KMS-11 (cell line): ENCODE data around the gene HAAO.

Experiments used
- H2AFZ ChIP-seq: fragments of 200-600 bp; sonication (generic); 2 replicates; pipeline ENCODE4 v1.6.1; 2016; ENCODE audit warnings: antibody characterized with exemption, mixed run types, low read depth
- H3K27ac ChIP-seq: fragments of 200-600 bp; sonication (generic); 2 replicates; pipeline ENCODE4 v1.6.1; 2016; ENCODE audit warnings: mild to moderate bottlenecking, mixed run types
- H3K27me3 ChIP-seq: fragments of 200-600 bp; sonication (generic); 2 replicates; pipeline ENCODE4 v1.6.1; 2017; ENCODE audit warnings: mild to moderate bottlenecking, low read depth, mixed run types, moderate library complexity; ENCODE audit not compliant: insufficient read depth
- H3K36me3 ChIP-seq: fragments of 200-600 bp; sonication (generic); 2 replicates; pipeline ENCODE4 v1.6.1; 2017; ENCODE audit warnings: mild to moderate bottlenecking, mixed run types; ENCODE audit not compliant: insufficient read depth
- H3K4me1 ChIP-seq: fragments of 200-600 bp; sonication (generic); 2 replicates; pipeline ENCODE4 v1.6.1; 2016; ENCODE audit warnings: mild to moderate bottlenecking, low read depth, mixed run types; ENCODE audit not compliant: poor library complexity, severe bottlenecking
- H3K4me2 ChIP-seq: fragments of 200-600 bp; sonication (generic); 2 replicates; pipeline ENCODE4 v1.7.0; 2016; ENCODE audit warnings: mild to moderate bottlenecking, mixed run types
- H3K4me3 ChIP-seq: fragments of 200-600 bp; sonication (generic); IDR thresholded peaks from 2 replicates; pipeline ENCODE4 v1.6.1; 2017; ENCODE audit warnings: low read depth, low read length, mixed read lengths; ENCODE audit not compliant: insufficient read depth
- H3K79me2 ChIP-seq: fragments of 200-600 bp; sonication (generic); 2 replicates; pipeline ENCODE4 v1.6.1; 2016; ENCODE audit warnings: low read depth, mixed run types; ENCODE audit not compliant: insufficient read depth
- H3K9ac ChIP-seq: fragments of 200-600 bp; sonication (generic); 2 replicates; pipeline ENCODE4 v1.6.1; 2016; ENCODE audit warnings: mild to moderate bottlenecking, mixed run types
- H4K20me1 ChIP-seq: fragments of 200-600 bp; sonication (generic); 2 replicates; pipeline ENCODE4 v1.6.1; 2016; ENCODE audit warnings: mild to moderate bottlenecking, mixed run types; ENCODE audit not compliant: insufficient read depth
- CTCF ChIP-seq: fragments of 200-600 bp; sonication (generic); conservative IDR thresholded peaks from 2 replicates; pipeline ENCODE4 v1.6.1; 2017; ENCODE audit warnings: low read depth, mild to moderate bottlenecking, antibody characterized with exemption, low read length, moderate library complexity, mixed read lengths

HAAO gene

GRCh38 chr2:42801381-42801780 is 9.0 kb upstream of the HAAO start:
- Histone ChIP-seq H3K9ac (no peak overlapping the region), H3K36me3 (no peaks in the 10 kb centered on the region), H3K27me3 (no peaks in the 10 kb centered on the region), H4K20me1 (no peaks in the 10 kb centered on the region), H3K4me2 (no peak overlapping the region), H3K79me2 (no peaks in the 10 kb centered on the region), H3K4me3 (no peak overlapping the region), H2AFZ (no peak overlapping the region), H3K4me1 (no peaks in the 10 kb centered on the region), H3K27ac (no peak overlapping the region)
- no peak for TF ChIP-seq CTCF

- no peaks in the 10 kb centered on the region for H3K4me1 ChIP-seq
- H2AFZ ChIP-seq, result no peak overlapping the region
- H4K20me1 ChIP-seq, result no peaks in the 10 kb centered on the region
- H3K4me2 ChIP-seq, result no peak overlapping the region
- H3K9ac ChIP-seq, result no peak overlapping the region
- no peaks in the 10 kb centered on the region for H3K27me3 ChIP-seq
- no peak overlapping the region for H3K27ac ChIP-seq
- TF ChIP-seq CTCF, result no peak
- H3K79me2 ChIP-seq, result no peaks in the 10 kb centered on the region
- no peak overlapping the region for H3K4me3 ChIP-seq
- no peaks in the 10 kb centered on the region for H3K36me3 ChIP-seq
Observed at GRCh38 chr2:42800981-42801380, 8.6 kb upstream of the HAAO start.

GRCh38 chr2:42800461-42800962 is 8.1 kb upstream of the HAAO start:
- no peak overlapping the region for H3K4me2 ChIP-seq
- H3K27me3 ChIP-seq, result no peaks in the 10 kb centered on the region
- H2AFZ ChIP-seq, result no peak overlapping the region
- TF ChIP-seq CTCF, result no peak
- H4K20me1 ChIP-seq, result no peaks in the 10 kb centered on the region
- H3K4me3 ChIP-seq, result no peak overlapping the region
- H3K9ac ChIP-seq, result no peak overlapping the region
- no peak overlapping the region for H3K27ac ChIP-seq
- H3K36me3 ChIP-seq, result no peaks in the 10 kb centered on the region
- H3K79me2 ChIP-seq, result no peaks in the 10 kb centered on the region
- H3K4me1 ChIP-seq, result no peaks in the 10 kb centered on the region

GRCh38 chr2:42799881-42800280 is 7.5 kb upstream of the HAAO start:
- Histone ChIP-seq H4K20me1 (no peaks in the 10 kb centered on the region), H3K27ac (no peak overlapping the region), H2AFZ (no peak overlapping the region), H3K4me1 (no peaks in the 10 kb centered on the region), H3K79me2 (no peaks in the 10 kb centered on the region), H3K4me2 (no peak overlapping the region), H3K36me3 (no peaks in the 10 kb centered on the region), H3K27me3 (no peaks in the 10 kb centered on the region), H3K9ac (no peak overlapping the region), H3K4me3 (no peak overlapping the region)
- TF ChIP-seq CTCF, result no peak

- no peak for TF ChIP-seq CTCF
Observed at GRCh38 chr2:42797281-42797680, 4.9 kb upstream of the HAAO start.

More at GRCh38 chr2:42797281-42797680, 4.9 kb upstream of the HAAO start:
- Histone ChIP-seq H3K27me3 (no peaks in the 10 kb centered on the region), H3K4me1 (no peaks in the 10 kb centered on the region), H3K4me2 (no peak overlapping the region), H3K4me3 (no peak overlapping the region), H3K79me2 (no peaks in the 10 kb centered on the region), H3K36me3 (no peaks in the 10 kb centered on the region), H3K27ac (no peak overlapping the region), H3K9ac (no peak overlapping the region), H2AFZ (no peak overlapping the region), H4K20me1 (no peaks in the 10 kb centered on the region)
